Measurements from ENCODE around the gene ATP8B4.

ATP8B4 gene

GRCh38 chr15:49901321-49901720, 217.7 kb downstream of the ATP8B4 start:
- no peak for TF ChIP-seq CTCF (IDR thresholded peaks at IDR 0.05; ENCODE audit: low read depth, low read length, missing control alignments)
- no peak for DNase-seq (ENCODE audit: low read depth)
- H3K4me3 ChIP-seq (ENCODE audit: low read depth, low read length) = no peak overlapping the region
- in situ Hi-C loops (cut with HindIII; ENCODE audit: low sequenced_read_pairs) = no loop called here

- no peak overlapping the region for H3K4me3 ChIP-seq (ENCODE audit: low read depth, low read length)
- DNase-seq (ENCODE audit: low read depth) = no peak
- TF ChIP-seq CTCF (IDR thresholded peaks at IDR 0.05; ENCODE audit: low read depth, low read length, missing control alignments) = no peak
- in situ Hi-C loops (cut with HindIII; ENCODE audit: low sequenced_read_pairs) = no loop called here
These were observed 218.2 kb downstream of the ATP8B4 start for GRCh38 chr15:49900903-49901235.

- no peak for TF ChIP-seq CTCF (IDR thresholded peaks at IDR 0.05; ENCODE audit: low read depth, low read length, missing control alignments)
- H3K4me3 ChIP-seq (ENCODE audit: low read depth, low read length) = no peak overlapping the region
- no peak for DNase-seq (ENCODE audit: low read depth)
- in situ Hi-C loops (cut with HindIII; ENCODE audit: low sequenced_read_pairs) = no loop called here
These were observed 218.8 kb downstream of the ATP8B4 start for GRCh38 chr15:49900006-49900902.

- TF ChIP-seq CTCF (IDR thresholded peaks at IDR 0.05; ENCODE audit: low read depth, low read length, missing control alignments) = no peak
- DNase-seq (ENCODE audit: low read depth) = no peak
- in situ Hi-C loops (cut with HindIII; ENCODE audit: low sequenced_read_pairs) = no loop called here
- H3K4me3 ChIP-seq (ENCODE audit: low read depth, low read length) = no peak overlapping the region
These were observed 220.3 kb downstream of the ATP8B4 start for GRCh38 chr15:49898575-49899283.

- TF ChIP-seq CTCF (IDR thresholded peaks at IDR 0.05; ENCODE audit: low read depth, low read length, missing control alignments) = no peak
- no peak overlapping the region for H3K4me3 ChIP-seq (ENCODE audit: low read depth, low read length)
- DNase-seq (ENCODE audit: low read depth) = no peak
- in situ Hi-C loops (cut with HindIII; ENCODE audit: low sequenced_read_pairs) = no loop called here
These were observed 220.9 kb downstream of the ATP8B4 start for GRCh38 chr15:49898097-49898496.

- in situ Hi-C loops (cut with HindIII; ENCODE audit: low sequenced_read_pairs) = no loop called here
- peak; percentile 66 for DNase-seq (ENCODE audit: low read depth)
- H3K4me3 ChIP-seq (ENCODE audit: low read depth, low read length) = no peak overlapping the region
- TF ChIP-seq CTCF (IDR thresholded peaks at IDR 0.05; ENCODE audit: low read depth, low read length, missing control alignments) = no peak
These were observed 223.4 kb downstream of the ATP8B4 start for GRCh38 chr15:49895347-49896223.
